GM18861 (cell line): ENCODE data around the gene ATP8B2.
"Not testable (repeated sequence)": the region's sequence is repeated elsewhere in the genome, so short reads cannot be mapped to it uniquely, and the experiment has no call there.

ENCODE experiments used
- ATAC-seq: cut with Tn5 transposase; IDR thresholded peaks from one replicate; pipeline ENCODE4 v1.9.1; 2021; ENCODE audit not compliant: unreplicated experiment

The ATP8B2 gene, protein sequence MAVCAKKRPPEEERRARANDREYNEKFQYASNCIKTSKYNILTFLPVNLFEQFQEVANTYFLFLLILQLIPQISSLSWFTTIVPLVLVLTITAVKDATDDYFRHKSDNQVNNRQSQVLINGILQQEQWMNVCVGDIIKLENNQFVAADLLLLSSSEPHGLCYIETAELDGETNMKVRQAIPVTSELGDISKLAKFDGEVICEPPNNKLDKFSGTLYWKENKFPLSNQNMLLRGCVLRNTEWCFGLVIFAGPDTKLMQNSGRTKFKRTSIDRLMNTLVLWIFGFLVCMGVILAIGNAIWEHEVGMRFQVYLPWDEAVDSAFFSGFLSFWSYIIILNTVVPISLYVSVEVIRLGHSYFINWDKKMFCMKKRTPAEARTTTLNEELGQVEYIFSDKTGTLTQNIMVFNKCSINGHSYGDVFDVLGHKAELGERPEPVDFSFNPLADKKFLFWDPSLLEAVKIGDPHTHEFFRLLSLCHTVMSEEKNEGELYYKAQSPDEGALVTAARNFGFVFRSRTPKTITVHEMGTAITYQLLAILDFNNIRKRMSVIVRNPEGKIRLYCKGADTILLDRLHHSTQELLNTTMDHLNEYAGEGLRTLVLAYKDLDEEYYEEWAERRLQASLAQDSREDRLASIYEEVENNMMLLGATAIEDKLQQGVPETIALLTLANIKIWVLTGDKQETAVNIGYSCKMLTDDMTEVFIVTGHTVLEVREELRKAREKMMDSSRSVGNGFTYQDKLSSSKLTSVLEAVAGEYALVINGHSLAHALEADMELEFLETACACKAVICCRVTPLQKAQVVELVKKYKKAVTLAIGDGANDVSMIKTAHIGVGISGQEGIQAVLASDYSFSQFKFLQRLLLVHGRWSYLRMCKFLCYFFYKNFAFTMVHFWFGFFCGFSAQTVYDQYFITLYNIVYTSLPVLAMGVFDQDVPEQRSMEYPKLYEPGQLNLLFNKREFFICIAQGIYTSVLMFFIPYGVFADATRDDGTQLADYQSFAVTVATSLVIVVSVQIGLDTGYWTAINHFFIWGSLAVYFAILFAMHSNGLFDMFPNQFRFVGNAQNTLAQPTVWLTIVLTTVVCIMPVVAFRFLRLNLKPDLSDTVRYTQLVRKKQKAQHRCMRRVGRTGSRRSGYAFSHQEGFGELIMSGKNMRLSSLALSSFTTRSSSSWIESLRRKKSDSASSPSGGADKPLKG

DNA sequence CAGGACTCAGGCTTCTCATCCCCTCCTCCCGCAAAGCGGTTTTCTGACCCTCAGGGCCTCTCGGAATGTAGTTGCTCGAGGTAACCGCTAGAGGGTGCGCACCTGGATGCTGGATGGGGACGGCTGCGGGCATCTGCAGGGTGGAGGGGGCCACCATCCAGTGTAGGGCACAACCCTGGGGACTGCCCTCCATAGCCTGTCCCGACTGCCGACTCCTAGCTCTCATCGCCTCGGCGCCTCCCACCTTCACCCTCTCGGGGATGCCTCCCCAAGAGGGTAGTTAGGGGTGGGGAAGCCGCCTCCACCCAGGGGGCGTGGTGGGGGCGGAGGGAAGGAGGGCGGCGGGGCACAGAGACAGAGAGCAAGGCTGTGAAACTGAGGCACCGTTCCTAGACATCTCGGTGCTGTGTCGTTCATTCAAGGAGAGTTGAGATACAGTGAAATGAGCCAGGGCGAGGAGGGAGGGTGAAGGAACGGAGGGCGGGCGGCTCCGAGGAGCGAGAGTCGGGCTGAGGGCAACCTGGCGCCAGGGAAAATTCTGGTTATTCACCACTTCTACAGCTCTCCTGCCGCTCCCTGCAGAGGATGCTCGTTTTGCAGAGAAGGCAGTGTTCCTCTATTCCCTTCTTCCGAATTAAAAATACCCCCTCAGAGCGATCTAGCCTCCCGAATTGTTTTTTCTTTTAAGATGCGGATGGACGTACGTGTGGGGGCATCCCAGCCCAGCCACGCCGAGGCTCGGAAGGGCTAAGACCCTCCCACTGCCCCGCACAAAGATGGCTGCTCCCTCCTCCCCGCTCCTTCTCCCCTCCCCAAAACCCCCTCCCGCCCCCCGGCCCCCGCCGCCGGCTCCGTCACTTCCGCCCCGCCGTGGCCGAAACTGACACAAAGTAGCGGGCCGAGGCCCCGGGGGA lies at the start of gene ATP8B2:
Gene ATP8B2, plus strand, starts transcription at position 857 of the 914 bp plus-strand sequence. CDS start 2,617 bp downstream, outside the sequence.
- no peak for ATAC-seq

DNA sequence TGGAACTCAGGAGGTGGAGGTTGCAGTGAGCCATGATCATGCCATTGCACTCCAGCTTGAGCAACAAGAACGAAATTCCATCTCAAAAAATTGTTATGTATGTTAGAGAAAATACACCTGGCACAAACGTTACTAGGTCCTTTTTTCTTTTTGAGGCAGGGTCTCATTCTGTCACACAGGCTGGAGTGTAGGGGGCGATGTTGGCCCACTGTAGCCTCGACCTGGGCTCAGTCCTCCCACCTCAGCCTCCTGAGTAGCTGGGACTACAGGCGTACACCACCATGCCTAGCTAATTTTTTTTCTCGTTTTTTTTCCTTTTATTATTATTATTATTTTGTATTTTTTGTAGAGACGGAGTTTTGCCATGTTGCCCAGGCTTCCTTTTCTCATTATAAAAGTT lies 48.5 kb upstream of the ATP8B2 start:
- no peak for ATAC-seq

DNA sequence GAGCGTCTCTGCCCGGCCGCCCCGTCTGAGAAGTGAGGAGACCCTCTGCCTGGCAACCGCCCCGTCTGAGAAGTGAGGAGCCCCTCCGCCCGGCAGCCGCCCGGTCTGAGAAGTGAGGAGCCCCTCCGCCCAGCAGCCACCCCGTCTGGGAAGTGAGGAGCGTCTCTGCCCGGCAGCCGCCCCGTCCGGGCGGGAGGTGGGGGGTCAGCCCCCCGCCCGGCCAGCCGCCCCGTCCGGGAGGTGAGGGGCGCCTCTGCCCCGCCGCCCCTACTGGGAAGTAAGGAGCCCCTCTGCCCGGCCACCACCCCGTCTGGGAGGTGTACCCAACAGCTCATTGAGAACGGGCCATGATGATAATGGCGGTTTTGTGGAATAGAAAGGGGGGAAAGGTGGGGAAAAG lies 37.7 kb upstream of the ATP8B2 start:
- not testable (repeated sequence) for ATAC-seq

DNA sequence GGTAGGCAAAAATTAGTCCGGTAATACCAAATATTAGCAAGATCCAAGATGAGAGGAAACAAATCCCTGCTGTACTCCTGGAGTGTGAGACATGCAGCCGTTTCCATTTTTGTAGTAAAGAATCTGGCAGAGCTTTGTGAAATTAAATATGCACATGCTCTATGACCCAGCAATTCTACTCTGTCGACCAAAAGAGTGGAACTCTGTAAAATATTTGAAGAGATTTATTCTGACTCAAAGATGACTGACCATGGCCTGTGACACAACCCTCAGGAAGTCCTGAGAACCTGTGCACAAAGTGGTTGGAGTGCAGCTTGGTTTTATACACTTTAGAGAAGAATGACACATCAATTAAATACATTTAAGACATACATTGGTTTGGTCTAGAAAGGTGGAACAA lies 36.7 kb upstream of the ATP8B2 start:
- ATAC-seq, result no peak

DNA sequence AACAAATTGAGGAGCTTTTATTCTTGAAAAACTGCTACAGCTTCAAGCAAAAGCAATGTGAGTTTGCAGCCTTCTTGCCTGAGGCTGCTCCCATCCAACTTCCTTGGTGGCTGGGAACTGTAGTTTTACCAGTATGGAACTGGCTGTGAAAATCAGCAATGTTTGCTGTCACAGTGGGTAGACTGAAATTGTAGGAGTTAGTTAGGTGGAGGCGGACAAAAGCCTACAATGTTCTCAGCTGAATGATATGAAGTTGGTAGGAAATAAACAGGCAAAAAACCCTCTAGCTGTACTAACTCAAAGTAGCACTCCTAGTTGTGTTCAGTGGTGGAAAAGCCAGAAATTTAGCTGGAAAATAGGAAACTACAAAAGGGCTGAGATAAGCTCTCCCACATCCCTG lies 34.4 kb upstream of the ATP8B2 start:
- ATAC-seq, result no peak

DNA sequence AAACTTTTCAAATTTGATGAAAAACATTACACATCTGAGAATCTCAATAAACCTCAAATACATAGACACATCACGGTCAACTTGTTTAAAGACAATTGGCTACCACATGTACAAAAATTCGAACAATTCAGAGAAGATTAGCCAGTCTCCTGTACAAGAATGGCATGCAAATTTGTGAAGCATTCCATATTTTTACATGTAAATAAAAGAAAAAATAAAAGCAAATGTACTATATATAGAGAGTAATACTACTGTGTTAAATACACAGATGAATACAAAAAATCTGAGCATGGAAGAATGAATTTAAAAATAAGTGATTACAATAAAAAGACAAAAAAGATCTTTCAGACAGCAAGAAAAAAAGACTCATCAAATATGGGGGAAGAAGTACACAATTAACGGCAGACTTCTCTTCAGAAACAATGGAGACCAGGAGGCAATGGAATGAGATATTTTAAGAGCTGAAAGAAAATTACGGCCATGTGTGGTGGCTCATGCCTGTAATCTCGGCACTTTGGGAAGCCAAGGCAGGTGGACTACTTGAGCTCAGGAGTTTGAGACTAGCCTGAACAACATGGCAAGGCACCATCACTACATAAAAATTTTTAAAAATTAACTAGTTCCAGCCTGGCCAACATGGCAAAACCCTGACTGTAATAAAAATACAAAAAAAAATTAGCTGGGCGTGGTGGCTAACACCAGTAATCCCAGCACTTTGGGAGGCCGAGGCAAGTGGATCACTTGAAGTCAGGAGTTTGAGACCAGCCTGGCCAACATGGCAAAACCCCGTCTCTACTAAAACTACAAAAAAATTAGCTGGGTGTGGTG lies 29.7 kb upstream of the ATP8B2 start:
- no peak for ATAC-seq

DNA sequence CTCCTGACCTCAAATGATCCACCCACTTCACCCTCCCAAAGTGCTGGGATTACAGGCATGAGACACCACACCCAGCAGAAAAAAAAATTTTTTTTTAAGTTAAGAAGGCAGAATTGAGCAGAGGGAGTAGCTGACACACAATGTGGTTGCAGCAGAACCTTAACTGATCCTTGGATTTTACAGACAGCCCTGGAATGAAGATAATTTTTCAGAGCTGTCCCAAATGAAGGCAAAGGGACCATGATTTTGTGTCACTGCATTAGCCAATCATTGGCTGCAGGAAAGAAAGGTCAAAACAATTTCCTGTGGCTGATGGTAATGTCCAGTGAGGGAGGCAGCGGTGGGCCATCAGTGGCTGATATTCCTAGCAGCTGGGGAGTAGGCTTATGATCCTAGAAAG lies 23.7 kb upstream of the ATP8B2 start:
- ATAC-seq, result no peak

DNA sequence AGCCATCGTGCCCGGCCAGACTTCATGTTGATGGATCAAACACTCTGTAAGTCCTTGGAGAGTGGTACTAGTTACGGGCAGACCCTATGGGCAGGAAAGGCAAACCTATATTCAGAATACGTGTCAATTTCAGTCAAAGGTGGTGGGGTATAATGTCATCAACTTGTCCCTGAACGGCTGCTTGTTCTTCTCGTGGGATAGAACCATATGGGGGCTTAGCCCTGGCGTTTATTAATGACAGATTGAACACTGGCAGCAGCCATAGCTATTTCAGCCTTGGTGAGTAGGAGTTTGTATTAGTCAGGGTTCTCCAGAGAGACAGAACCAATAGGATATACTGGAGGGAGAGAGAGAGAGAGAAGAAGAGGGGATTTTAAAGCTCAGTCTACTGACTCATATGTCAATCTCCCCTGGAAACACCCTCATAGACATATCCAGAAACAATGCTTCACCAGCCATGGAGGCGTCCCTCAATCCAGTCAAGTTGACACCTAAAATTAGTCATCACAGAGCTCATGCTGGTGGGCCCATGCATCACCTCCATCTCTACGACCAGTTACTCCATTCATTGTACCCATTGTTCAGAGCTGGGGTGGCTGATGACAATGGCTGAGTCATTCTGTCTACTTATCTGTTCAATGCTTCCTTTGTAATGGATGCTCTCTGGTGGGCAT lies 20.5 kb upstream of the ATP8B2 start:
- no peak for ATAC-seq

DNA sequence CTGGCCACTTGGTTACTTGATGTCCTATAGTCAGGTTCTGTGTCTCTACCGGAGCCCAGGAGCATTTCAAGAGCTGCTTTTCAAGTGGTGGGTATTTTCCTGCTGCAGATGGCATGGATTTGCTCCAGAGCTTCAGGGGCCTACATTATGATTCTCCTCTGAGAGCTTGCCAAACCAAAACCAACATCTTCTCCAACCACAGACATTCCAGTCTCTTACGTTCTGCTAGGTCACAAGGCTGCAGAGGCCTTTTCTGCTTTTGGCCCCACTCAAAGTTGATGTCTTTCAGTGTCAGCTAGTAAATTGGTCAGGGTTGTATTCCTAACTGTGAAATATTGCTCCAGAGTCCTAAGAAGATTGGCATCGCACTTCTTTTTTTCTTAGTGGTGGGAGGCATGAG lies 19.2 kb upstream of the ATP8B2 start:
- no peak for ATAC-seq

DNA sequence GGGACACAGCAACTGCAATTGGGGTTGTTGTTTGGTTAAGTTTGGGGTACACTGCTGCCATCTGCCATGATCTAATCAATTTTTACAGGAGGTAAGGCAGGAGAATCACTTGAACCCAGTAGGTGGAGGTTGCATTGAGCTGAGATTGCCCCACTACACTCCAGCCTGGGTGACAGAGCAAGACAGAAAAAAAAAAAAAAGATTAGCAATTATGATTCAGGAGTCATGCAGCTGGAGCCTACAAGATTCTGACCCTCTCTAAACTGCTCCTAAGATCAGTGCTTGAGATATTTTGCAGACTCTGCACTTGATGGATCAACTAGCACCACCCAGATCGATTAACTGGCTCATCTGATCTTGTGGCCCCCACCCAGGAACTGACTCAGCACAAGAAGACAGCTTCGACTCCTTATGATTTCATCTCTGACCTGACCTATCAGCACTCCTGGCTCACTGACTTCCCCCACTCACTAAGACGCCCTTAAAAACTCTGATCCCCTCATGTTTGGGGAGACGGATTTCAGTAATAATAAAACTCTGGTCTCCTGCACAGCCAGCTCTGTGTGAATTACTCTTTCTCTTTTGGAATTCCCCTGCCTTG lies 17.6 kb upstream of the ATP8B2 start:
- ATAC-seq, result not testable (repeated sequence)

DNA sequence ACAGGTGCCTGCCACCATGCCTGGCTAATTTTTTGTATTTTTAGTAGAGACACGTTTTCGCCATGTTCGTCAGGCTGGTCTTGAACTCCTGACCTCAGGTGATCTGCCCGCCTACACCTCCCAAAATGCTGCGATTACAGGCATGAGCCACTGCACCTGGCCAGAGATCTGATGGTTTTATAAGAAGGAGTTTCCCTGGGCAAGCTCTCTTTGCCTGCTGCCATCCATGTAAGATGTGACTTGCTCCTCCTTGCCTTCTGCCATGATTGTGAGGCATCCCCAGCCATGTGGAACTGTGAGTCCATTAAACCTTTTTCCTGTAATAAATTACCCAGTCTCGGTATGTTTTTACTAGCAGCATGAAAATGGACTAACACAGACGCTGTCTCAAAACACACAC lies 16.2 kb upstream of the ATP8B2 start:
- not testable (repeated sequence) for ATAC-seq

DNA sequence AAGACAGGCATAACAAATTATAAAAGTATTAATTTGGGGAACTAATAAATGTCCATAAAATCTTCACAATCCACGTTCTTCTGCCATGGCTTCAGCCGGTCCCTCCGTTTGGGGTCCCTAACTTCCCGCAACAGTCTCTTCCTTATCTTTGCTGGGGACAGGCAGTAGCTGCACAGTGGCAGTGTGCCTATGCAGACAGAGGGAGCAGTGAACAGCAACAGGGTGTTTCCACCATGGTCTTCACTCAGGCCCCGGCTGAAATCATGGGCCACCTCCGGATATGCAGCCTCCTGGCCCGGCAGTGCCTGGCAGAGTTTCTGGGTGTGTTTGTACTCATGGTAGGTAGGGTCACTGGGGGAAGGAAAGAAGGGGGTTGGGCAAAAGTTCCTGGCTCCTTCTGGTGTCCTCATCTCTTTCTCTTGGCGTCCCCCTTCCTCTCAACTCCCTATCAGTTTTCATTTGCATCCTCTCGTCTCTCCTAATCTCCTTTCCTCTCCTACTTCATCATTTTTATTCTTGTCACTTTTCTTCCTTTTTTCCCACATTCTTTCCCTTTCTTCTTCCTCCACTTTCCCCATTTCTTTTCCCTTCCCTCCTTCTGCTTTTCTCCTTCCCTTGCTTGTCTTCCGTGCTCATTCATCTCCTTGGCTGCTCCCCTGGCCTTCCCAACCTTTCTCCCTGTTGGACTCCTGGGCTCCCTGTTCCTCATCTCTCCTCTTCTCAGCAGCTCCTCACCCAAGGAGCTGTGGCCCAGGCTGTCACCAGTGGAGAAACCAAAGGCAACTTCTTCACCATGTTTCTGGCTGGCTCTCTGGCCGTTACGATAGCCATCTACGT lies 12.9 kb upstream of the ATP8B2 start:
- ATAC-seq, result not testable (repeated sequence)

DNA sequence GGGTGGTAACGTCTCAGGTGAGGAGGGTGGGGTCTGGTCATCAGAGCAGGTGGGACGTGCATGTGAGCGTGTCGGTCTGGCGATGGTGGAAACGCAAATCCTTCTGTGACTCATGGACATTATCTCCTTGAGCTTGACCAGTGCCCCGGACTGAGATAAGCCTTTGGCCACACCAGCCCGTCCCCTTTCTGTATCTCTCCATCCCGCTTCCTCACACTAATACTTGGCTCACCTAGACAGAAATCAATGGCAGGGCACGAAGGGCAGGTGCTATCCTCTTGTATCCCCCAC lies 12.3 kb upstream of the ATP8B2 start:
- ATAC-seq, result no peak

DNA sequence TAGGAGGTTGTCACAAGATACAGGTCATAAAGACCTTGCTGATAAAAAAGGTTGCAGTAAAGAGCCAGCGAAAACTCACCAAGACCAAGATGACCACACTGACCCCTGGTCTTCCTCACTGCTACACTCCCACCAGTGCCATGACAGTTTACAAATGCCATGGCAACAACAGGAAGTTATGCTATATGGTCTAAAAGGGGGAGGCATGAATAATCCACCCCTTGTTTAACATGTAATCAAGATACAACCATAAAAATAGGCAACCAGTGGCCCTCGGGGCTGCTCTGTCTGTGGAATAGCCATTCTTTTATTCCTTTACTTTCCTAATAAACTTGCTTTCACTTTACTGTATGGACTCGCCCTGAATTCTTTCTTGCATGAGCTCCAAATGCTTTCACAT lies 11.1 kb upstream of the ATP8B2 start:
- not testable (repeated sequence) for ATAC-seq

DNA sequence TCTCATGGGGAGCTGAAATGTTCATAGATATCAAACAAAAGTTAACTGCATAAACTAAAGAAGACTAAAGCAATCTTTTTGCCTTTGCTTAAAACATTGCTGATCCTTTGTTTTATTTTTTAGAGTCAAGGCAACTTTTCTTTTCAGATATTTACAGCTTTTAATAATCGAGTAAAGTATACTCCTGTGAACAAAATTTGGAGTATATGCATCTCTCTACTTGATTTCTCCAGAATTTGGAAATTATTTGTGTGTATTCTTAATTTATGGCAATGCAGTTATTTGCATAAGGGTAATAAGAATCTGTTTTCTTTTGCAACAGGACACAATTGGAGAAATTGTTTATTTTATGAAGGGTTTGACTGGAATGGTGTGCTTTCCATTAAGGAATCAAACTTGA lies 8.6 kb upstream of the ATP8B2 start:
- ATAC-seq, result no peak

DNA sequence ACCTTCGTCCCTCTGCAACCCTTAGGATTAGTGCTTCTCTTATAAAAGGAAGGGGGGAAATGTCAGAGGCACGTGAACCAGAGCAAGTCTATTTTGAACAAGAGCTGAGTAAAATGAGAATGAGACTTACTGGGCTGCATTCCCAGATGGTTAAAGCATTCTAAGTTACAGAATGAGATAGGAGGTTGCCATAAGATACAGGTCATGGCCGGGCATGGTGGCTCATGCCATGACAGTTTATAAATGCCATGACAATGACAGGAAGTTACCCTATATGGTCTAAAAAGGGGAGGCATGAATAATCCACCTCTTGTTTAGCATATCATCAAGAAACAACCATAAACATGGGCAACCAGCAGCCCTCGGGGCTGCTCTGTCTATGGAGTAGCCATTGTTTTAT lies 6.9 kb upstream of the ATP8B2 start:
- ATAC-seq, result no peak

DNA sequence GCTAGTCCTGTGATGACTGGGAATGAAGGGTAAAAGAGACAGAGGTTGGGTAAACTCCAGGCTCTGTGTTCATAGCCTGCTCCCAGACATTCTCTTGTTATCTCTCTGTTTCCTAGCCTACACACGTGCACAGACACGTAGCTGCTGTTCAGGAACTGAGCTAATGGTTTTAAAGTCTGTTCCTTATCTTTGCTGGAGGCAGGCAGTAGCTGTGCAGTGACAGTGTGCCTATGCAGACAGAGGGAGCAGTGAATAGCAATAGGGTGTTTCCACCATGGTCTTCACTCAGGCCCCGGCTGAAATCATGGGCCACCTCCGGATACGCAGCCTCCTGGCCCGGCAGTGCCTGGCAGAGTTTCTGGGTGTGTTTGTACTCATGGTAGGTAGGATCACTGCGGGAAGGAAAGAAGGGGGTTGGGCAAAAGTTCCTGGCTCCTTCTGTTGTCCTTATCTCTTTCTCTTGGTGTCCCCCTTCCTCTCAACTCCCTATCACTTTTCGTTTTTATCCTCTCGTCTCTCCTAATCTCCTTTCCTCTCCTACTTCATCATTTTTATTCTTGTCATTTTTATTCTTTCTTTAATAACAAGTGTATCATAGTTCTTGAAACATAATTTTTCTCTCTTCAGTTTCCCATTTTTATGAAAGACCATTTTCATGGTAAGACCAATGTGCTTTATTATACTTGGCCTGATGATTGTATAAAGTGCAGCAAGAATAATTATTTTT lies 4.3 kb upstream of the ATP8B2 start, which contains the start of gene AQP10:
Gene AQP10, plus strand, starts transcription at position 212 of the 727 bp plus-strand sequence. Its CDS starts 63 bp downstream, at position 275.
- no peak for ATAC-seq
